B cell (primary cell): ENCODE data around the gene WTIP. TPM values are rescaled to one million over a fixed set of nuclear protein-coding genes. Genes with fewer than 3 reads are reported as not detected.

Experiments used
- ATAC-seq: fragments of 200-7000 bp; cut with Tn5 transposase; one replicate; pipeline ENCODE4 v1.10.0; 2021; ENCODE audit warnings: low read depth, mild to moderate bottlenecking, moderate number of reproducible peaks, moderate library complexity
- CTCF ChIA-PET: fragments of 350-600 bp; sonication (Branson Sonifier 250); formaldehyde crosslinking; loops from one replicate; lab custom pipeline; 2021; ENCODE audit warnings: antibody characterized with exemption, inconsistent platforms; lab: Charles Lee
- POLR2A ChIA-PET: fragments of 350-600 bp; sonication (Branson Sonifier 250); formaldehyde crosslinking; loops from one replicate; lab custom pipeline; 2021; ENCODE audit warnings: antibody characterized with exemption; lab: Charles Lee
- DNase-seq: peaks from one replicate; pipeline ENCODE4 v3.0.0; 2013
- H2AFZ ChIP-seq: 2 replicates; pipeline ENCODE4 v1.6.1; 2012; ENCODE audit warnings: mild to moderate bottlenecking, low read depth, low read length; ENCODE audit not compliant: insufficient read depth, poor library complexity, severe bottlenecking
- H3K27ac ChIP-seq, 2 donors: 1 replicate in 1 of 2; 2 replicates in 1 of 2; pipeline ENCODE4 v1.5.1; 2012 to 2013; ENCODE audit warnings: low read length in 2 of 2, mild to moderate bottlenecking in 2 of 2, moderate library complexity in 1 of 2
- H3K27me3 ChIP-seq, 4 experiments: fragments of 200-600 bp in 1 of 4; sonication (generic) in 1 of 4; replicated peaks in 1 of 4; 1 replicate in 2 of 4; 2 replicates in 2 of 4; pipeline versions ENCODE4 v1.6.1 to v1.7.0; 2013 to 2016; ENCODE audit warnings: low read length in 3 of 4, mild to moderate bottlenecking in 2 of 4, mixed read lengths in 1 of 4, moderate library complexity in 1 of 4; ENCODE audit not compliant: insufficient read depth in 4 of 4, control insufficient read depth in 3 of 4; ENCODE audit errors: control extremely low read depth in 1 of 4
- H3K36me3 ChIP-seq, 2 experiments: replicated peaks in 1 of 2; 1 replicate in 1 of 2; 2 replicates in 1 of 2; pipeline versions ENCODE4 v1.6.1 to v1.7.1; 2013; ENCODE audit warnings: low read length in 1 of 2; ENCODE audit not compliant: insufficient read depth in 2 of 2, control insufficient read depth in 1 of 2; ENCODE audit errors: control extremely low read depth in 1 of 2, extremely low read depth in 1 of 2
- H3K4me1 ChIP-seq, 2 donors: fragments of 200-600 bp in 1 of 2; sonication (generic) in 1 of 2; 1 replicate in 1 of 2; 2 replicates in 1 of 2; pipeline versions ENCODE4 v1.5.1 to v1.6.1; 2013 to 2017; ENCODE audit warnings: low read length in 2 of 2; ENCODE audit not compliant: control insufficient read depth in 2 of 2, insufficient read depth in 2 of 2
- H3K4me2 ChIP-seq: replicated peaks from 2 replicates; pipeline ENCODE3; 2012; ENCODE audit warnings: mild to moderate bottlenecking, low read depth, low read length; ENCODE audit not compliant: poor library complexity, severe bottlenecking
- H3K4me3 ChIP-seq, 5 experiments: fragments of 200-600 bp in 1 of 5; sonication (generic) in 1 of 5; 1 replicate in 3 of 5; 2 replicates in 2 of 5; pipeline versions ENCODE4 v1.5.1 to v1.7.0; 2011 to 2016; ENCODE audit warnings: low read length in 4 of 5, mild to moderate bottlenecking in 4 of 5, low read depth in 2 of 5, control low read depth in 1 of 5, moderate library complexity in 1 of 5; ENCODE audit not compliant: insufficient read depth in 1 of 5; ENCODE audit errors: control extremely low read depth in 1 of 5, extremely low read depth in 1 of 5
- H3K79me2 ChIP-seq: fragments of 200-600 bp; sonication (generic); one replicate; pipeline ENCODE4 v1.6.0; 2016; ENCODE audit warnings: low read length; ENCODE audit not compliant: control insufficient read depth, insufficient read depth
- H3K9ac ChIP-seq: fragments of 200-600 bp; sonication (generic); 2 replicates; pipeline ENCODE4 v1.6.1; 2017; ENCODE audit warnings: mild to moderate bottlenecking, low read length, moderate library complexity
- H3K9me3 ChIP-seq, 3 donors: one replicate each; pipeline versions ENCODE4 v1.6.1 to v1.7.1; 2013; ENCODE audit warnings: low read length in 2 of 3; ENCODE audit not compliant: control insufficient read depth in 2 of 3, insufficient read depth in 1 of 3; ENCODE audit errors: control extremely low read depth in 1 of 3
- H4K20me1 ChIP-seq: 2 replicates; pipeline ENCODE4 v1.6.0; 2012; ENCODE audit warnings: mild to moderate bottlenecking, low read length; ENCODE audit not compliant: insufficient read depth, control insufficient read depth, poor library complexity, severe bottlenecking
- H3K27ac Mint-ChIP-seq: one replicate; pipeline ENCODE4 v1.8.0; 2021; ENCODE audit warnings: mixed read lengths
- H3K27me3 Mint-ChIP-seq: one replicate; pipeline ENCODE4 v1.8.0; 2021; ENCODE audit warnings: mixed read lengths
- H3K4me1 Mint-ChIP-seq: one replicate; pipeline ENCODE4 v1.8.0; 2021; ENCODE audit warnings: mixed read lengths
- H3K4me3 Mint-ChIP-seq: one replicate; pipeline ENCODE4 v1.8.0; 2021; ENCODE audit warnings: mixed read lengths
- H3K9me3 Mint-ChIP-seq: one replicate; pipeline ENCODE4 v1.8.0; 2022; ENCODE audit warnings: mixed read lengths; ENCODE audit not compliant: insufficient read depth
- EZH2 ChIP-seq: IDR thresholded peaks from 2 replicates; pipeline ENCODE4 v1.6.1; 2012; ENCODE audit warnings: borderline replicate concordance, low read depth, mild to moderate bottlenecking, moderate library complexity, low read length; ENCODE audit not compliant: insufficient read depth, poor library complexity, severe bottlenecking
- WGBS: methylation state at CpG from one replicate; pipeline ENCODE4 v1.1.5; 2013; ENCODE audit warnings: missing lambda C conversion rate; ENCODE audit not compliant: insufficient coverage; 5-methylcytosine and 5-hydroxymethylcytosine counted together
- intact Hi-C: fragments of 100-400 bp; cut with micrococcal nuclease; formaldehyde crosslinking; loops from one replicate; pipeline ENCODE4 v1.10.0; 2022
- polyA plus RNA-seq: library from polyadenylated mRNA; depleted of rRNA; stranded (reverse); fragments of >200 nt; gene quantifications from 2 replicates; pipeline ENCODE4 v1.2.3, GENCODE V29; 2012
- total RNA-seq, 2 donors: library from RNA; stranded (reverse); fragments of 120-200 nt in 1 of 2; gene quantifications; 1 replicate in 1 of 2; 2 replicates in 1 of 2; pipeline versions ENCODE4 v1.2.3 to v1.2.4, GENCODE V29; 2013 to 2022
- TF ChIP-seq, protein P1 (sequence below): fragments of 200-600 bp; IDR thresholded peaks from one replicate; pipeline ENCODE4 v1.8.0; 2022; ENCODE audit warnings: antibody characterized with exemption, mild to moderate bottlenecking

WTIP gene
- total and polyA plus RNA-seq, 2 donors (not counting 1 experiment from before 2014, with no cell fraction given): 0.18 to 0.30 TPM

GRCh38 chr19:34505321-34506025 is 23.9 kb downstream of the WTIP start:
- H4K20me1 ChIP-seq: no peaks in the 10 kb centered on the region
- ChIA-PET POLR2A (no interaction called here), CTCF (no interaction called here)
- Mint-ChIP-seq H3K27ac (no peak overlapping the region), H3K27me3 (peaks cover 17% of the 10 kb centered on the region), H3K9me3 (no peaks in the 10 kb centered on the region), H3K4me3 (no peak overlapping the region), H3K4me1 (peaks cover 8% of the 10 kb centered on the region)
- H3K4me2 ChIP-seq: no peak overlapping the region
- no peak overlapping the region for H3K27ac ChIP-seq
- H2AFZ ChIP-seq: no peak overlapping the region
- peaks cover 0 to 9% (median 0%) of the 10 kb centered on the region in 3 donors for H3K9me3 ChIP-seq
- H3K79me2 ChIP-seq: no peaks in the 10 kb centered on the region
- ATAC-seq (no peak), DNase-seq (no peak)
- intact Hi-C loops: no loop called here
- 85% methylated on average over 13 of the region's 14 CpGs for WGBS
- H3K9ac ChIP-seq: no peak overlapping the region
- H3K27me3 ChIP-seq: peaks cover 0 to 10% (median 4%) of the 10 kb centered on the region in 4 experiments
- H3K36me3 ChIP-seq: no peaks in the 10 kb centered on the region
- H3K4me1 ChIP-seq: peaks cover 9 to 13% of the 10 kb centered on the region in 2 donors
- H3K4me3 ChIP-seq: no peak overlapping the region
- no peak for TF ChIP-seq EZH2
- TF ChIP-seq, protein P1, sequence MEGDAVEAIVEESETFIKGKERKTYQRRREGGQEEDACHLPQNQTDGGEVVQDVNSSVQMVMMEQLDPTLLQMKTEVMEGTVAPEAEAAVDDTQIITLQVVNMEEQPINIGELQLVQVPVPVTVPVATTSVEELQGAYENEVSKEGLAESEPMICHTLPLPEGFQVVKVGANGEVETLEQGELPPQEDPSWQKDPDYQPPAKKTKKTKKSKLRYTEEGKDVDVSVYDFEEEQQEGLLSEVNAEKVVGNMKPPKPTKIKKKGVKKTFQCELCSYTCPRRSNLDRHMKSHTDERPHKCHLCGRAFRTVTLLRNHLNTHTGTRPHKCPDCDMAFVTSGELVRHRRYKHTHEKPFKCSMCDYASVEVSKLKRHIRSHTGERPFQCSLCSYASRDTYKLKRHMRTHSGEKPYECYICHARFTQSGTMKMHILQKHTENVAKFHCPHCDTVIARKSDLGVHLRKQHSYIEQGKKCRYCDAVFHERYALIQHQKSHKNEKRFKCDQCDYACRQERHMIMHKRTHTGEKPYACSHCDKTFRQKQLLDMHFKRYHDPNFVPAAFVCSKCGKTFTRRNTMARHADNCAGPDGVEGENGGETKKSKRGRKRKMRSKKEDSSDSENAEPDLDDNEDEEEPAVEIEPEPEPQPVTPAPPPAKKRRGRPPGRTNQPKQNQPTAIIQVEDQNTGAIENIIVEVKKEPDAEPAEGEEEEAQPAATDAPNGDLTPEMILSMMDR: no peak

DNA sequence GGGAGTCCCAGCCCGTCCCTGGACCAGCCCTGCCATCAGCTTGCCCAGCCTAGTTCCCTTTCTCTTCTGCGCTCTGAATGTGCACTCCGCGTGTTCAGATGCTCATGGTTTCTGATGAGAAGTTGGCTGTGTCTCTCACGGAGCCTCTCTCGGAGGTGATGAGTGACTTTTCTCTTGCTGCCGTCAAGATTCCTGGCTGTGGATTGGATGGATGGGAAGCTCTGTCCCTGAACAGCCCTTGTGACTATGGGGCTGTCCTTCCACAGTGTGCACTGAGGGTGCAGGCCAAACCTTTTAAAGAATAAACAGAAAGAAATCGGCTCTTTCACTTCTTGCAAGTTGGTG is 24.4 kb downstream of the WTIP start:
- POLR2A ChIA-PET: no interaction called here
- WGBS: 98% methylated on average over 4 of the region's 8 CpGs

More for the DNA sequence above, 24.4 kb downstream of the WTIP start:
- intact Hi-C loops: no loop called here
- peaks cover 8% of the 10 kb centered on the region for H3K4me1 Mint-ChIP-seq
- ATAC-seq: no peak
- Histone ChIP-seq H3K9me3 (peaks cover 0 to 9% (median 0%) of the 10 kb centered on the region in 3 donors), H2AFZ (no peak overlapping the region), H3K27me3 (peaks cover 0 to 8% (median 3%) of the 10 kb centered on the region in 4 experiments), H3K4me3 (no peak overlapping the region), H3K9ac (no peak overlapping the region), H3K27ac (no peak overlapping the region), H3K4me2 (no peak overlapping the region), H3K36me3 (no peaks in the 10 kb centered on the region), H3K4me1 (peaks cover 6 to 8% of the 10 kb centered on the region in 2 donors), H3K79me2 (no peaks in the 10 kb centered on the region), H4K20me1 (no peaks in the 10 kb centered on the region)
- no peak for DNase-seq
- no peak overlapping the region for H3K27ac Mint-ChIP-seq
- CTCF ChIA-PET: no interaction called here
- no peak for TF ChIP-seq EZH2
- TF ChIP-seq, protein P1: no peak
- H3K27me3 Mint-ChIP-seq: peaks cover 17% of the 10 kb centered on the region
- no peak overlapping the region for H3K4me3 Mint-ChIP-seq
- H3K9me3 Mint-ChIP-seq: no peaks in the 10 kb centered on the region
